Measurements from ENCODE around the gene PHF5A.
A peak's percentile ranks its signal among the peaks of the same experiment; 100 is the strongest.

The PHF5A gene

GRCh38 chr22:41468381-41469217, at the start of gene PHF5A, which contains the start of gene ACO2:
PHF5A (minus strand) TSS chr22:41468692; CDS start chr22:41468653, 39 bp downstream.
ACO2 (plus strand) TSS chr22:41469117; CDS start chr22:41469147, 30 bp downstream.
- peak; percentile 99 for DNase-seq

- no peak for DNase-seq
Measured at GRCh38 chr22:41518048-41518347, 49.5 kb upstream of the PHF5A start.

GRCh38 chr22:41517172-41518047, 48.9 kb upstream of the PHF5A start:
- peak; percentile 27 for DNase-seq

- DNase-seq = no peak
Measured at GRCh38 chr22:41516462-41516861, 48.0 kb upstream of the PHF5A start.

- no peak for DNase-seq
Measured at GRCh38 chr22:41513391-41513790, 44.9 kb upstream of the PHF5A start.

- no peak for DNase-seq
Measured at GRCh38 chr22:41512421-41513194, 44.1 kb upstream of the PHF5A start.

- no peak for DNase-seq
Measured at GRCh38 chr22:41511521-41511968, 43.1 kb upstream of the PHF5A start.

- DNase-seq = no peak
Measured at GRCh38 chr22:41508770-41509170, 40.3 kb upstream of the PHF5A start.

GRCh38 chr22:41507330-41508063, 39.0 kb upstream of the PHF5A start:
- DNase-seq = no peak

- DNase-seq = no peak
Measured at GRCh38 chr22:41505511-41506220, 37.2 kb upstream of the PHF5A start.

- no peak for DNase-seq
Measured at GRCh38 chr22:41504816-41505215, 36.3 kb upstream of the PHF5A start.

GRCh38 chr22:41504397-41504796, 35.9 kb upstream of the PHF5A start:
- DNase-seq = no peak

- DNase-seq = no peak
Measured at GRCh38 chr22:41501209-41501608, 32.7 kb upstream of the PHF5A start.

- no peak for DNase-seq
Measured at GRCh38 chr22:41500303-41500702, 31.8 kb upstream of the PHF5A start.

- DNase-seq = no peak
Measured at GRCh38 chr22:41499624-41500280, 31.3 kb upstream of the PHF5A start.

- DNase-seq = no peak
Measured at GRCh38 chr22:41498303-41498835, 29.9 kb upstream of the PHF5A start.

- no peak for DNase-seq
Measured at GRCh38 chr22:41491374-41492100, 23.0 kb upstream of the PHF5A start.

GRCh38 chr22:41488596-41489385, 20.3 kb upstream of the PHF5A start:
- DNase-seq = no peak

GRCh38 chr22:41488076-41488475, 19.6 kb upstream of the PHF5A start:
- DNase-seq = no peak

Measured in NCI-H748 treated with DMSO at 0.1 percent for 48 hours (cell line).